Astrocyte (in vitro differentiated cells and primary cell): Measurements from ENCODE around the gene GPR68.

Source experiments
- EZH2 ChIP-seq: IDR thresholded peaks from 2 replicates; pipeline ENCODE4 v1.6.1; 2012; ENCODE audit warnings: mild to moderate bottlenecking, low read length, inconsistent platforms; ENCODE audit not compliant: insufficient read depth
- TF ChIP-seq, protein P1 (sequence below): IDR thresholded peaks from 2 replicates; pipeline ENCODE4 v1.5.1; 2011; ENCODE audit warnings: low read depth, mild to moderate bottlenecking, inconsistent platforms, low read length, moderate library complexity; ENCODE audit not compliant: insufficient read depth

DNA sequence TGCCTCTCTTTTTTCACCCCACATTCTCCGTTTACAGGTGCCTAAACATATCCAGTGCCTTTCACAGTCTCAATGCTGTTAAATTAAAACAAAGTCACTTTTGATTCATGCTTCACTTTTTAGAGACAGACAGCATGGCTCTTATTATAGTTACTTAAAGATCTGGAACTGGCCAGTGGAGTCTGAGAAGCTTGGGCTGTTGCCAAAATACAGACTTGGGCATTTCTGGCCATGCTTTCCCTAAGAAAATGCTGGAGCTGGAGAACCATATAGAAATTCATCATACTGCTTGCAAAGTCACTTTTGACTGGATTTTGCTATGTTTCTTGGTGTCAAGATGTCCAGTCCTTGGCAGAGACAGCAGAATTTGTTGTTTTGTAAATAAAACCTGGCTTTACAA, 12.2 kb upstream of the GPR68 start:
- TF ChIP-seq, protein P1, sequence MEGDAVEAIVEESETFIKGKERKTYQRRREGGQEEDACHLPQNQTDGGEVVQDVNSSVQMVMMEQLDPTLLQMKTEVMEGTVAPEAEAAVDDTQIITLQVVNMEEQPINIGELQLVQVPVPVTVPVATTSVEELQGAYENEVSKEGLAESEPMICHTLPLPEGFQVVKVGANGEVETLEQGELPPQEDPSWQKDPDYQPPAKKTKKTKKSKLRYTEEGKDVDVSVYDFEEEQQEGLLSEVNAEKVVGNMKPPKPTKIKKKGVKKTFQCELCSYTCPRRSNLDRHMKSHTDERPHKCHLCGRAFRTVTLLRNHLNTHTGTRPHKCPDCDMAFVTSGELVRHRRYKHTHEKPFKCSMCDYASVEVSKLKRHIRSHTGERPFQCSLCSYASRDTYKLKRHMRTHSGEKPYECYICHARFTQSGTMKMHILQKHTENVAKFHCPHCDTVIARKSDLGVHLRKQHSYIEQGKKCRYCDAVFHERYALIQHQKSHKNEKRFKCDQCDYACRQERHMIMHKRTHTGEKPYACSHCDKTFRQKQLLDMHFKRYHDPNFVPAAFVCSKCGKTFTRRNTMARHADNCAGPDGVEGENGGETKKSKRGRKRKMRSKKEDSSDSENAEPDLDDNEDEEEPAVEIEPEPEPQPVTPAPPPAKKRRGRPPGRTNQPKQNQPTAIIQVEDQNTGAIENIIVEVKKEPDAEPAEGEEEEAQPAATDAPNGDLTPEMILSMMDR = no peak
- TF ChIP-seq EZH2 = no peak
